Osteocyte (in vitro differentiated cells): ENCODE measurements around the gene SIRT4. TPM values are rescaled to one million over a fixed set of nuclear protein-coding genes. Genes with fewer than 3 reads are reported as not detected.

ENCODE experiments used
- DNase-seq: peaks from one replicate; pipeline ENCODE4 v3.0.0; 2021; ENCODE audit warnings: mixed read lengths; ENCODE audit not compliant: unreplicated experiment; ENCODE audit errors: extremely low spot score
- H3K27ac Mint-ChIP-seq: one replicate; pipeline ENCODE4 v1.8.0; 2021; ENCODE audit warnings: mild to moderate bottlenecking, mixed read lengths; ENCODE audit not compliant: unreplicated experiment
- H3K27me3 Mint-ChIP-seq: one replicate; pipeline ENCODE4 v1.8.0; 2021; ENCODE audit warnings: mixed read lengths; ENCODE audit not compliant: unreplicated experiment
- H3K36me3 Mint-ChIP-seq: one replicate; pipeline ENCODE4 v1.8.0; 2021; ENCODE audit warnings: mixed read lengths; ENCODE audit not compliant: unreplicated experiment
- H3K4me1 Mint-ChIP-seq: one replicate; pipeline ENCODE4 v1.8.0; 2021; ENCODE audit warnings: mixed read lengths; ENCODE audit not compliant: unreplicated experiment
- H3K4me3 Mint-ChIP-seq: one replicate; pipeline ENCODE4 v1.8.0; 2021; ENCODE audit warnings: mild to moderate bottlenecking, moderate library complexity, mixed read lengths; ENCODE audit not compliant: unreplicated experiment
- H3K9me3 Mint-ChIP-seq: one replicate; pipeline ENCODE4 v1.8.0; 2021; ENCODE audit warnings: mixed read lengths; ENCODE audit not compliant: unreplicated experiment
- total RNA-seq: library from RNA; stranded (reverse); gene quantifications from 2 replicates; pipeline ENCODE4 v1.2.1, GENCODE V29; 2021
- TF ChIP-seq, protein P1 (sequence below): fragments of 200-600 bp; sonication (generic); IDR thresholded peaks from 2 replicates; pipeline ENCODE4 v1.5.0; 2021; ENCODE audit warnings: antibody characterized with exemption, mild to moderate bottlenecking, moderate library complexity

SIRT4 gene
- total RNA-seq, 1 donor from 2014 or later: 0.97 TPM

DNA sequence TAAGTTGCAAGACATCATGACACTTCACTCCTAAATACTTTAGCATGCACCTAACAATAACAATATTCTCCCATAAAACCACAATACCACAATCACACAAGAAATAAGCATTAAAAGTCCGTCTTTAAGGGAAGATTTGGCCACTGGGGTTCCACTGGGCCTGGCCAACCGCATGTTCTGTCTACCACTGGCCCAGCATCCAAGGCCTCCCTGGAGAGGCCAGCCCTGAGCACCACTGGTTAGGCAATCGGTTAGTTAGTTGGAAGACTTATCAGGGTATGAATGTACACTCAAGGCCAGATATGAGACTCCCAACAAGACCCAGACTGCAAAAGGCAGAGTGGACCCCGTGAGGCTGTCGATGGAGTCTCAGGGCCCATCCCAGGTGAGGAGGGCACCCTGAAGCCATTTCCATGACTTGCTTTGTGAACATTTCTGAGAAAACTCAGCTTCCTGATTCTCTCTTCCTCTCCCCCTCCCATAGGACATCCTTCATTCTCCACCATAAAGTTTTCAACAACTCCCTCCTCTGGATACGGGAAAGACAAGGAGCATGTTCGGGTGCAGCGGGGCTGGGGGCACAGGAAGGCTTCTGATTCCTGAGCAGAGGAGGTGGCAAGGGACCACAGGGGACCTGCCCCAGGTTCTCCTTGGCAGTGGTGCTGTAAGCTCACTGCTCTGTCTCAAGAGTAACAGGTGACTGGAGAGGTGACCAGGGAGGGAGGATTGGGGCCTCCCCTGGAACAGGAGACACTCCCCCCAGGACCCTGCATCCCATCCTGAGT is 42.5 kb upstream of the SIRT4 start:
- Mint-ChIP-seq H3K36me3 (peaks cover 5% of the 10 kb centered on the region), H3K4me1 (peaks cover 78% of the 10 kb centered on the region), H3K27me3 (no peaks in the 10 kb centered on the region), H3K9me3 (no peaks in the 10 kb centered on the region), H3K4me3 (no peak overlapping the region), H3K27ac (peak overlapping the region; percentile 48)
- no peak for DNase-seq
- TF ChIP-seq, protein P1, sequence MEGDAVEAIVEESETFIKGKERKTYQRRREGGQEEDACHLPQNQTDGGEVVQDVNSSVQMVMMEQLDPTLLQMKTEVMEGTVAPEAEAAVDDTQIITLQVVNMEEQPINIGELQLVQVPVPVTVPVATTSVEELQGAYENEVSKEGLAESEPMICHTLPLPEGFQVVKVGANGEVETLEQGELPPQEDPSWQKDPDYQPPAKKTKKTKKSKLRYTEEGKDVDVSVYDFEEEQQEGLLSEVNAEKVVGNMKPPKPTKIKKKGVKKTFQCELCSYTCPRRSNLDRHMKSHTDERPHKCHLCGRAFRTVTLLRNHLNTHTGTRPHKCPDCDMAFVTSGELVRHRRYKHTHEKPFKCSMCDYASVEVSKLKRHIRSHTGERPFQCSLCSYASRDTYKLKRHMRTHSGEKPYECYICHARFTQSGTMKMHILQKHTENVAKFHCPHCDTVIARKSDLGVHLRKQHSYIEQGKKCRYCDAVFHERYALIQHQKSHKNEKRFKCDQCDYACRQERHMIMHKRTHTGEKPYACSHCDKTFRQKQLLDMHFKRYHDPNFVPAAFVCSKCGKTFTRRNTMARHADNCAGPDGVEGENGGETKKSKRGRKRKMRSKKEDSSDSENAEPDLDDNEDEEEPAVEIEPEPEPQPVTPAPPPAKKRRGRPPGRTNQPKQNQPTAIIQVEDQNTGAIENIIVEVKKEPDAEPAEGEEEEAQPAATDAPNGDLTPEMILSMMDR: no peak

DNA sequence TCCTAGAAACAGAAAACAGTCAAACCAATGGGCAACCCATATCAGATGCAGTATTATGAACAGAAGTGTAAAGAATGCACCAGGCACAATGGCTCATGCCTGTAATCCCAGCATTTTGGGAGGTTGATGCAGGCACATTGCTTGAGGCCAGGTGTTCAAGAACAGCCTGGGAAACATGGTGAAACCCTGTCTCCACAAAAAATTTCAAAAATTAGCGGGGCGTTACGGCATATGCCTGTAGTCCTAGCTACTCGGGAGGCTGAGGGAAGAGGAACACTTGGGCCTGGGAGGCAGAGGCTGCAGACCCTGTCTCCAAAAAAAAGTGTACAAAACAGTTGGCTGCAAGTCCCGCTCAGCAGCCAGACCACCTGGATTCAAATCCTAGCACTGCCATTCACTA is 41.5 kb upstream of the SIRT4 start:
- no peak for DNase-seq
- Mint-ChIP-seq H3K27me3 (no peaks in the 10 kb centered on the region), H3K27ac (no peak overlapping the region), H3K4me3 (no peak overlapping the region), H3K4me1 (peaks cover 75% of the 10 kb centered on the region), H3K36me3 (no peaks in the 10 kb centered on the region), H3K9me3 (no peaks in the 10 kb centered on the region)
- TF ChIP-seq, protein P1: no peak

DNA sequence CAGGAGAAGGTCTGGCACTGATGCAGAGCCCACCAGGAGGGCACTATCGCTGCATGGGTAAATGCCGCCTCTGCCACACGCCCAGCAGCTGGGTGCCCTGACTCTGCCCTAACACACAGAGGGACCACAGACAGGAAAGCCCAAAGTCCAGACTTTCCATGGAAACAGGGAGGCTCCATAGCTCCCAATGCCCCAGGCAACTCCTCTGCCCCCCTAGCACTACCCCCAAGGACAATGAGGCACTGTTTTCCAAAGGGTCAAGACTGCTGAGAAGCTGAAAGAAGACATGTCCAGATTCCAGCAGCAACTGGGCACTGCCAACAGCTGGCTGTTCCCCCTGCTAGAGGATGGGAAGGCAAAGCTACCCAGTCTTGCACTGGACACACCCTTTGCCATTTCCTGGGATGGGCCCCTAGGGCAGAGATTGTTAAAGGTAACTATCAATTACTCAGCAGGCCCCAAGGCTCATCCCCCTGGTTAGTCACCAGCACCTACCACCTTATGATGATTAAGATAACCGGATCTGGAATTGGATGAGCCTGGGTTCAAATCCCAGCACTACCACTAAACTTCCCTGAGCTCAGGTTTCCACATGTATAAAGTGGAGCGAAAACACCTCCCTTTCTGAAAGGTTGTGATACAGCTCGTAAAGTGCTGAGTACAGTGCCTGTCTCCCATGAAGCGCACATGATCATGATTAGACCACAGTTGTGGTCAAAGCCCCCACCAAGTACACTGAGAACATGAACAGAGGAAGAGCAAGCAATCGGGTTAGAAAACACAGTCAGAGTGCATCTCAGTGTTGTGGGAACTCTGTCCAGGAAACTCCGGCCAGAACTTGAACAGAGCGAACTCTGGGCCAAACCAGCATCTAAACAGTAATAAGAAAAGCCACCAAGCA is 39.9 kb upstream of the SIRT4 start:
- TF ChIP-seq, protein P1: no peak
- Mint-ChIP-seq H3K9me3 (no peaks in the 10 kb centered on the region), H3K27me3 (no peaks in the 10 kb centered on the region), H3K4me3 (peak overlapping the region; percentile 88), H3K36me3 (no peaks in the 10 kb centered on the region), H3K27ac (peak overlapping the region; percentile 64), H3K4me1 (peaks cover 62% of the 10 kb centered on the region)
- DNase-seq: no peak

DNA sequence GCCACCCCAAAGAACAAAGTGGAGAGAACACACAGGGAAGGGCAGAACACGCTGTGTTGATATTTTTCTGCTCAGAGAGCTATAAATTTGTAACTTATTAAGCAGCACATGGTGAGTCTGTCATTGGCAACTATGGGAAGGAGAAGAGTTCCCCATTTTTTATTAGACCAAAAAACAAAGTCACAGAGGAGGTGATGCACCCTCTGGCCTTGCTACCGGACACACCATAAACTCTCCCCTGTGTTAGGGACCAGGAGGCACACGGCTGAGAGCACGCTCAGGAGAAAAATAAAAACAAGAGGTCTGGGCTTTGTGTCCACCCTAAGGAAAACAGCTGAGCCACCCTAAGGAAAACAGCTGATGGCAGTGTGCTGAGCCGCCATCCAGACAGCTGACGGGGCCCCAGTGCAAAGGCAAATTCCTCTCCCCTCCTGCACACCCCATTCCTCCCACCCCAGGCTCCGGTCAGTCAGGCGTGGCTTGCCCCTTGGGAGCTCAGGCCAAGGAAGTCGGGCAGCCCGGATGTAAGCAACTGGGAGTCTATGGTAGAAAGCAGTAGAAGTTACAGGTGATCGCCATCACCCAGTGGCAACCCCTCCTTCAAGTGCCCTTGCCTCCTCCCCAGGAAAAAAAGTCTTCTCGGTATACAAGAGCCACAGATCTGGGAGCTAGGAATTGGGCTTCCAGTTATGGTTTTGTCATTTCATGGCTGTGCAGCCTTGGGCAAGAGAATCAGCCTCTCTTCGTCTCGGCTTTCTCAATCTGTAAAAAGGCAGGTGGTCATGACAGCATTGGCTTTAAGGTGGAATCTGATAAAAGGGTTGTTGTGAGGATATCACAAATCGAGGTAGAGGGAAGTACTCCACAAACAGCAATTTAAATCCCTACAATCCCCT is 39.0 kb upstream of the SIRT4 start:
- no peaks in the 10 kb centered on the region for H3K27me3 Mint-ChIP-seq
- peaks cover 53% of the 10 kb centered on the region for H3K4me1 Mint-ChIP-seq
- DNase-seq: no peak
- TF ChIP-seq, protein P1: no peak
- no peaks in the 10 kb centered on the region for H3K9me3 Mint-ChIP-seq
- H3K27ac Mint-ChIP-seq: peak overlapping the region; percentile 64
- no peaks in the 10 kb centered on the region for H3K36me3 Mint-ChIP-seq
- H3K4me3 Mint-ChIP-seq: peak overlapping the region; percentile 88
